ENCODE results near the gene RPS3. TPM values are rescaled to one million over a fixed set of nuclear protein-coding genes. Genes with fewer than 3 reads are reported as not detected.
"Not testable (repeated sequence)": the region's sequence is repeated elsewhere in the genome, so short reads cannot be mapped to it uniquely, and the experiment has no call there.

RPS3 gene
- total RNA-seq, 1 donor from 2014 or later = 1,962 TPM

- Histone ChIP-seq H3K4me3 (no peak overlapping the region), H2AFZ (replicated peaks) (no peak overlapping the region), H3F3A (ENCODE audit: low read depth) (no peaks in the 10 kb centered on the region), H3K4me1 (no peaks in the 10 kb centered on the region), H3K79me2 (ENCODE audit: low read depth) (no peaks in the 10 kb centered on the region), H3K27ac (no peak overlapping the region), H3K27me3 (no peaks in the 10 kb centered on the region), H3K9me3 (ENCODE audit: low read depth) (no peaks in the 10 kb centered on the region), H4K20me1 (ENCODE audit: low read depth) (no peaks in the 10 kb centered on the region), H3K4me2 (no peak overlapping the region), H3K9ac (no peak overlapping the region), H3K36me3 (no peaks in the 10 kb centered on the region)
- Mint-ChIP-seq H3K4me1 (no peaks in the 10 kb centered on the region), H3K27ac (no peak overlapping the region), H3K36me3 (no peaks in the 10 kb centered on the region), H3K27me3 (ENCODE audit: insufficient read depth, low read depth) (peaks cover 5% of the 10 kb centered on the region), H3K4me3 (no peak overlapping the region), H3K9me3 (peaks cover 7% of the 10 kb centered on the region)
- TF ChIP-seq EZH2phosphoT487 (IDR thresholded peaks at IDR 0.05) = no peak
- TF ChIP-seq EZH2 (IDR thresholded peaks at IDR 0.05) = no peak
- no peak for TF ChIP-seq CTCF (IDR thresholded peaks at IDR 0.05)
- no peak for DNase-seq (ENCODE audit: low spot score)
Observed at GRCh38 chr11:75365711-75366181, 33.6 kb upstream of the RPS3 start.

GRCh38 chr11:75366826-75367225 is 32.5 kb upstream of the RPS3 start:
- not testable (repeated sequence) for H3K4me1 ChIP-seq; H3K4me3 Mint-ChIP-seq; H3K4me3 ChIP-seq; H3F3A ChIP-seq (ENCODE audit: low read depth); H3K9me3 Mint-ChIP-seq; H3K27ac Mint-ChIP-seq; H3K4me2 ChIP-seq; H3K36me3 ChIP-seq; H3K27me3 ChIP-seq; H3K4me1 Mint-ChIP-seq; H4K20me1 ChIP-seq (ENCODE audit: low read depth); H3K79me2 ChIP-seq (ENCODE audit: low read depth); H3K27me3 Mint-ChIP-seq (ENCODE audit: insufficient read depth, low read depth); DNase-seq (ENCODE audit: low spot score); H2AFZ ChIP-seq (replicated peaks); H3K9me3 ChIP-seq (ENCODE audit: low read depth); H3K9ac ChIP-seq; H3K27ac ChIP-seq; H3K36me3 Mint-ChIP-seq

- Mint-ChIP-seq H3K27ac (no peak overlapping the region), H3K36me3 (no peaks in the 10 kb centered on the region), H3K27me3 (ENCODE audit: insufficient read depth, low read depth) (peaks cover 4% of the 10 kb centered on the region), H3K4me1 (no peaks in the 10 kb centered on the region), H3K9me3 (peaks cover 7% of the 10 kb centered on the region), H3K4me3 (no peak overlapping the region)
- no peak overlapping the region for H2AFZ ChIP-seq (replicated peaks)
- H3K9ac ChIP-seq = no peak overlapping the region
- H4K20me1 ChIP-seq (ENCODE audit: low read depth) = no peaks in the 10 kb centered on the region
- H3K27me3 ChIP-seq = no peaks in the 10 kb centered on the region
- no peaks in the 10 kb centered on the region for H3K36me3 ChIP-seq
- no peaks in the 10 kb centered on the region for H3F3A ChIP-seq (ENCODE audit: low read depth)
- H3K4me3 ChIP-seq = no peak overlapping the region
- H3K4me1 ChIP-seq = no peaks in the 10 kb centered on the region
- no peaks in the 10 kb centered on the region for H3K79me2 ChIP-seq (ENCODE audit: low read depth)
- H3K4me2 ChIP-seq = no peak overlapping the region
- no peak overlapping the region for H3K27ac ChIP-seq
- no peaks in the 10 kb centered on the region for H3K9me3 ChIP-seq (ENCODE audit: low read depth)
- TF ChIP-seq EZH2phosphoT487 (IDR thresholded peaks at IDR 0.05) = no peak
- no peak for TF ChIP-seq CTCF (IDR thresholded peaks at IDR 0.05)
- TF ChIP-seq EZH2 (IDR thresholded peaks at IDR 0.05) = no peak
- no peak for DNase-seq (ENCODE audit: low spot score)
Observed at GRCh38 chr11:75369560-75370255, 29.6 kb upstream of the RPS3 start.

Data from neural progenitor cell (in vitro differentiated cells).